ENCODE measurements around the gene PITPNM1. TPM values are rescaled to one million over a fixed set of nuclear protein-coding genes. Genes with fewer than 3 reads are reported as not detected.

The PITPNM1 gene
- total RNA-seq, 4 donors from 2014 or later: 12.4 to 25.7 (median 19.7) TPM

- TF ChIP-seq CTCF (IDR thresholded peaks at IDR 0.05) (no peak), POLR2AphosphoS5 (IDR thresholded peaks at IDR 0.05) (no peak), EP300 (IDR thresholded peaks at IDR 0.05) (no peak), POLR2A (IDR thresholded peaks at IDR 0.05) (no peak)
- 51% methylated on average over 10 of the region's 10 CpGs for WGBS
- H3K9me3 ChIP-seq: no peaks in the 10 kb centered on the region
- no peak overlapping the region for H3K27ac ChIP-seq
- no peaks in the 10 kb centered on the region for H3K36me3 ChIP-seq
- H3K4me1 ChIP-seq: peaks cover 5% of the 10 kb centered on the region
- DNase-seq (ENCODE audit: low spot score in 2 of 2): no peak
- H3K4me3 ChIP-seq: no peak overlapping the region
- no peaks in the 10 kb centered on the region for H3K27me3 ChIP-seq
Measured at GRCh38 chr11:67544616-67545242, 39.6 kb upstream of the PITPNM1 start.

GRCh38 chr11:67543585-67543984 lies 38.4 kb upstream of the PITPNM1 start:
- Histone ChIP-seq H3K27ac (no peak overlapping the region), H3K4me1 (peaks cover 5% of the 10 kb centered on the region), H3K36me3 (no peaks in the 10 kb centered on the region), H3K4me3 (no peak overlapping the region), H3K27me3 (no peaks in the 10 kb centered on the region), H3K9me3 (no peaks in the 10 kb centered on the region)
- no peak for DNase-seq (ENCODE audit: low spot score in 2 of 2)
- no peak for TF ChIP-seq POLR2AphosphoS5 (IDR thresholded peaks at IDR 0.05)
- no peak for TF ChIP-seq EP300 (IDR thresholded peaks at IDR 0.05)
- no peak for TF ChIP-seq CTCF (IDR thresholded peaks at IDR 0.05)
- TF ChIP-seq POLR2A (IDR thresholded peaks at IDR 0.05): no peak
- 57% methylated on average over 2 of the region's 2 CpGs for WGBS

GRCh38 chr11:67542971-67543370 lies 37.8 kb upstream of the PITPNM1 start:
- Histone ChIP-seq H3K9me3 (no peaks in the 10 kb centered on the region), H3K36me3 (no peaks in the 10 kb centered on the region), H3K27me3 (no peaks in the 10 kb centered on the region), H3K4me1 (peaks cover 5% of the 10 kb centered on the region), H3K4me3 (no peak overlapping the region), H3K27ac (no peak overlapping the region)
- TF ChIP-seq POLR2AphosphoS5 (IDR thresholded peaks at IDR 0.05) (no peak), EP300 (IDR thresholded peaks at IDR 0.05) (no peak), CTCF (IDR thresholded peaks at IDR 0.05) (no peak), POLR2A (IDR thresholded peaks at IDR 0.05) (no peak)
- WGBS: 67% methylated on average over 6 of the region's 7 CpGs
- DNase-seq (ENCODE audit: low spot score in 2 of 2): no peak

GRCh38 chr11:67542169-67542568 lies 37.0 kb upstream of the PITPNM1 start:
- Histone ChIP-seq H3K36me3 (no peaks in the 10 kb centered on the region), H3K4me1 (peaks cover 5% of the 10 kb centered on the region), H3K4me3 (no peak overlapping the region), H3K27me3 (no peaks in the 10 kb centered on the region), H3K27ac (no peak overlapping the region), H3K9me3 (no peaks in the 10 kb centered on the region)
- no peak for TF ChIP-seq EP300 (IDR thresholded peaks at IDR 0.05)
- no peak for TF ChIP-seq POLR2AphosphoS5 (IDR thresholded peaks at IDR 0.05)
- no peak for TF ChIP-seq CTCF (IDR thresholded peaks at IDR 0.05)
- TF ChIP-seq POLR2A (IDR thresholded peaks at IDR 0.05): no peak
- WGBS: 61% methylated on average over 3 of the region's 3 CpGs
- DNase-seq (ENCODE audit: low spot score in 2 of 2): no peak

GRCh38 chr11:67541198-67541597 lies 36.0 kb upstream of the PITPNM1 start:
- H3K27ac ChIP-seq: no peak overlapping the region
- no peak for TF ChIP-seq EP300 (IDR thresholded peaks at IDR 0.05)
- 100% methylated on average over 2 of the region's 6 CpGs for WGBS

GRCh38 chr11:67539550-67539949 lies 34.4 kb upstream of the PITPNM1 start:
- Histone ChIP-seq H3K9me3 (no peaks in the 10 kb centered on the region), H3K27me3 (no peaks in the 10 kb centered on the region), H3K36me3 (no peaks in the 10 kb centered on the region), H3K4me3 (no peak overlapping the region), H3K4me1 (peaks cover 3% of the 10 kb centered on the region), H3K27ac (no peak overlapping the region)
- 91% methylated on average over 4 of the region's 4 CpGs for WGBS
- no peak for TF ChIP-seq EP300 (IDR thresholded peaks at IDR 0.05)
- no peak for DNase-seq (ENCODE audit: low spot score in 2 of 2)

More at GRCh38 chr11:67541198-67541597, 36.0 kb upstream of the PITPNM1 start:
- Histone ChIP-seq H3K36me3 (no peaks in the 10 kb centered on the region), H3K4me1 (peaks cover 5% of the 10 kb centered on the region), H3K4me3 (no peak overlapping the region), H3K9me3 (no peaks in the 10 kb centered on the region), H3K27me3 (no peaks in the 10 kb centered on the region)
- DNase-seq (ENCODE audit: low spot score in 2 of 2): no peak
